Astrocyte of the hippocampus (primary cell): ENCODE results near the gene MAPKBP1.

Experiments used
- DNase-seq: peaks from one replicate; pipeline ENCODE4 v3.0.0; 2011; ENCODE audit warnings: low read depth, low spot score

Gene MAPKBP1

DNA sequence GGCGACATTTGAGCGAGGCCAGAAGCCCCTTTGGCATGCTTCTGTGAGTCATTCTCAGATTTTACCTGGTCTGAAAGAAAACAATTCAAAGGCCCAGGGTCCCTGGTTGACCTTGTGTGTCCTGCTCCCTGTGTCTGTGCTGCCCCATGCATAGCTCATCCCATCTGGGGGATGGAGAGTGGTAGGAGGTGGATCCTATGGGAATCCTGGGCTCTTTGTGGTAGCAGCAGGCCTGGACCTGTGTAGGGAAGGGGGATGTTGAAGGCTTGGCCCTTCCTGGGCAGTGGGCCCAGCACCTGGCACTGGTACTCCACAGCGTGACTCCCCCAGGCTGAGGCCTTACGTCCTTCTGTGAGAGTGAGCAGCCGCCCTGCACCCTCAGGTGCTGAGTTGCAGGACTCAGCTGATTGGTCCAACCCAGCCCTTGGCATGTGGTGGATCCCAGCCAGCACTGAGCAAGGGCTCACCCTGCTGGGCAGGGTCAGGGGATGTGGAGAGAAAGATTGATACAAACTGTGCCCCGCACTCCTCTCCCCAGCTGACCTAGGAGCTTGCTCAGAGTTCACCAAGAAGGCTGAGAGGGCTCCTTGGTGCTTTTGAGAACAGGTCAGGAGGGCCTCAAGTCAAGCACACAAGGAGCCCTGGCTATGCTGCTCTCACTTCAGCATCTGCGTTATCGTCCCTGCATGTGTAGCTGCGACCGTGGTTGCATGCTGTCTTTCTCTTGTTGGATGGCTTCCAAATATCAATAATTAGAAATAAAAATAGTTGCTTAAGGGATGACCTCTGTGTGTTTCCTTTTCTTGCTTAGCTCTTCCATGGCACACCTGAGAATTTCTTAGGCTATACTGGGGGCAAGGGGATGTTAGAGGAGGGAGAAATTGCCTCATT, 32.3 kb downstream of the MAPKBP1 start:
- DNase-seq, result peak; percentile 42

DNA sequence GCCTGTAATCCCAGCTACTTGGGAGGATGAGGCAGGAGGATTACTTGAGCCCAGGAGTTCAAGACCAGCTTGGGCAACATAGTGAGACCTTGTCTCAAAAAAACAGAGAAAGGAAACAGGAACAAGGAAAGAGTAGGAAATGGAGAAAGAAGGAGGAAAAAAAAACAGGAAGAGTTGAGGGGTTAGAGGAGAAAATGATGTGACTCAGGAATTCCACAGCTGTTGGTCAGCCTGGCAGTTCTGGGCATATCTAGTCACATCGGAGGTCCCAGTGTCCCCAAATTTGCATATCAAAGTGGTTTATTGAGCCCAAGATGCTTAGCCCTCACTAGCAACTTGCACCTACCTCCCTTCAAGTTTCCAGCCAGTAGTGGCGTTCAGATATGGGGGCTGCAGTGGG, 34.8 kb downstream of the MAPKBP1 start:
- no peak for DNase-seq

DNA sequence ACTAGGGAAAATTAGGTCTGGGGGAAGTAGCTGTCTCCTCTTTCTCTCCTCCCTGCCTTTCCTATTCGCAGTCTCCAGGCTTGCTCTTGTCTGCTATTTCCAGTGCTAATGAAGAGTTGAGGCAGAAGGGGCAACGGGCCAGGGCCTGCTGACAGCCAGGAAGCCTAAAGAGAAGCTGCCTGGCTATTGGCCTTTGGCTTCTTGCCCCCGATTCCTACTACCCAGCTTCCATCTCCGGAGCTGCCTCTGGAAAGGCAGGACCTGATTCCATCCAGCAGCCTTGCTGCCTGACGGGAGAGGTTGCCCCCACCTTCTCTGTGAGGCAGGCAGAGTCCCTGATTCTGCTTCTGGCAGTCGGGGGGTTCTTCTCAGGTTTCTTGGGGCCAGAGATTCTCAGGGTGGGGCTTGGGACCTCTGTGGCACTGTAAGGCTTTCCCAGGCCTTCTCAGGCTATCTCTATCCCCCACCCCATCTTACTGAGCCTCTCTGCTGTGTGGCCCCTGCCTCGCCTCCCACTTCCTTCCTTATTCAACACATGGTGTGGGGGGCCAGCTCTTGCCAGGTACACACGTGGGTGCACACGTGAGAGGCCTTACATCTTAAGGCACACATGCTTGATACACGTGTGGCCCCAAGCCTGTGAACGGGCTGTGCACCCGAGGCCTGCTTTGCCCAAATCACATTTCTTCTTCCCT, 35.4 kb downstream of the MAPKBP1 start:
- no peak for DNase-seq

DNA sequence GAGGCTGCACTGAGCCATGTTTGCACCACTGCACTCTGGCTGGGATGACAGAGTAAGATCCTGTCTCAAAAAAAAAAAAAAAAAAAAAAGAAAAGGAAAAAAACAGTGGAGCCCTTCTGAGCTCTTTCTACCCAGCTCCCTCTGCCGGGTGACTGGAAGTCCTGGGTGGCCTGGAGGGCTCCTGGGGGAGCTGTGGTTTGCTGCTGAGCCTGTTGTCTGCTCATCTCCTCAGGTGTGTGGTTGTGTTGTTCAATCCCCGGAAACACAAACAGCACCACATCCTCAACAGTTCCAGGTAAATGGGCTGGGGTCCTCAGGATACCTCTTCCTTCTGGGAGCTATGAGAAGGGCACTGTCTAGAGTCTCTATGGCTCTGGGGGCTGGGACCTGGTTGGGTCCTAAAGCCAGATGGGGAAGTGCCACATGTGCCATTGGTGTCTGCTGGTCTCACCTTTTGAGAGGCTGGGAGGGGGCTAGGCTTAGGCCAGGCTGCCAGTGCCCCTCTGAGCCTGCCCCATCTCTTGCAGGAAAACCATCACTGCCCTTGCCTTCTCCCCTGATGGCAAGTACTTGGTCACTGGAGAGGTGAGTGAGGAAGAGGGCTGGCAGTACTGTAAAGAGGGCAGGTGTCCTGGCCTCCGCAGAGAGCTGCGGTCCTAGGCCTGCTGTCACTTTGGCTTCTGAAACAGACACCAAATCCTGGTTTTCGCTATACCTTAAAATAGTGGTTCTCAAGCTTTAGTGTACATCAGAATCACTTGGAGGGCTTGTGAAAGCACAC, 36.6 kb downstream of the MAPKBP1 start:
- DNase-seq, result no peak

DNA sequence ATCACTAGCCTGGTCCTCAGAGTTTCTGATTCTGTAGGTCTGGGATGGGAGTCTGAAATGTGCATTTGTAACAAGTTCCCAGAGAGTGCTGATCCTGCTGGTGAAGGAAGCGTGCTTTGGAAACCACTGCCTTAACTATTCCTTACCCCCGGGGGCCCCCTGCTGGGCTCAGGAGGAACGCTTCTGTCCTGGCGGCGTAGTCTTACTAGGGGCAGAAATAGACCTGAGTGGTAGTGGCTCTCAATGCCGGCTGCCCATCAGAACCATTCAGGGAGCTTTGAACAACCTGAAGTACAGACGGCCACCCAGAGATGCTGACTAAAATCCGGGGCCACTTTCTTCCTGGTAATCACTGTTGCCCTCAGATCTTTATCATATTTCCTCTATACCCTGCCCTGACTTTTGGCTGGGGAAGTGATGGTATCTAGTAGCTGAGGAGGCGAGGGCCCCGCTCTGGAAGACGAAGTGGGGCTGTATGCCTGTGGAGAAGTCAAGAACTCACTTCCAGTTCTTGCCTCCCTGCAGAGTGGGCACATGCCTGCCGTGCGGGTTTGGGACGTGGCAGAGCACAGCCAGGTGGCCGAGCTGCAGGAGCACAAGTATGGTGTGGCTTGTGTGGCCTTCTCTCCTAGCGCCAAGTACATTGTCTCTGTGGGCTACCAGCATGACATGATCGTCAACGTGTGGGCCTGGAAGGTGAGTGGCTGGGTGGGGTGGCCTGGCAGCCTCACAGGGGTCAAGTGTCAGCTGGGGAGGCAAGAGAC, 37.3 kb downstream of the MAPKBP1 start:
- DNase-seq, result peak; percentile 90

DNA sequence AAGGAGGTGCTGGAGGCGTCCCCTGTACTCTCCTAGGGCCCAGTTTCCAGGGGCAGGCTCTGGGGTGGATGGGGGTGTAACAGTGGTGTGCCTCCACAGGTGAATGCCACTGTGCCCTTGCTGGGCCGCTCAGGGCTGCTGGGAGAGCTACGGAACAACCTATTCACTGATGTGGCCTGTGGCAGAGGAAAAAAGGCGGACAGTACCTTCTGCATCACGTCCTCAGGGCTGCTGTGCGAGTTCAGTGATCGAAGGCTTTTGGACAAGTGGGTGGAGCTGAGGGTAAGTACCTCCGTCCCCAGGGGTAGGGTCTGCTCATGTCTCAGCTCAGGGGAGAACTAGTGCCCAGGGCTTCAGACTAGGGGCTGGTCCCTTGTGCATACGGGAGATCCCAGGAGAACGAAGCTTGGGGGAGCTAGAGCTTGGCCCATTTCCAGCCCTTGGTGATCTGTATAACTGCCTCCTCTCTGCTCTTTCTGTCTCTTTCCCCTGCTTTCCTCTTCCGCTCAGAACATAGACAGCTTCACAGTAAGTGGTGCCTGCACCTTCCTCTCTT, 38.6 kb downstream of the MAPKBP1 start:
- no peak for DNase-seq

DNA sequence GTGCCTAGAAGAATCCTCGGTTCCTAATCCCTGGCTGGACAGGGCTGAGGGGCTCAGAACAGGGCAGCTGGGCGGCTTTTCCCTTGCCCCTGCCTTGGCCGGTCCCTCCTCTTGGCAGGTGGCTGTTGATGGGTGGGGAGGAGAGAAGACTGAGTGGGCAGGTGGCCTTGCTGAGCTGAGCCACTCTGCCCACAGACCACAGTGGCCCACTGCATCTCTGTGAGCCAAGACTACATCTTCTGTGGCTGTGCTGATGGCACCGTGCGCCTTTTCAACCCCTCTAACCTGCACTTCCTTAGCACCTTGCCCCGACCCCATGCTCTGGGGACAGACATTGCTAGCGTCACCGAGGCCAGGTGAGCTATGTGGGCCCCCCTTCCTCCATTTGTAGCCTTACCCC, 39.1 kb downstream of the MAPKBP1 start:
- DNase-seq, result no peak

DNA sequence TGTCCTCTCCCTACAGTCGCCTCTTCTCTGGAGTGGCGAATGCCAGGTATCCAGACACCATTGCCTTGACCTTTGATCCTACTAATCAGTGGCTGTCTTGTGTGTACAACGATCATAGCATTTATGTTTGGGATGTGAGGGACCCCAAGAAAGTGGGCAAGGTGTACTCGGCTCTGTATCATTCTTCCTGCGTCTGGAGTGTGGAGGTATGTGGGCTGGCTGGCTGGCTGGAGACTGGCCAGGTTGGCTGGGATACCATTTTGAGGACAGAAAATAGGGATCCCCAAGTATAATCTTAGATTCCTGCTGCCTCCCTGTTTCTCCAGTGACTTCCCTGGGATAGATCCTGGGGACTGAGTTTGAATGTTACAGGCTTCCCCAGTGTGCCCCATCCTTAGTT, 40.2 kb downstream of the MAPKBP1 start:
- no peak for DNase-seq

DNA sequence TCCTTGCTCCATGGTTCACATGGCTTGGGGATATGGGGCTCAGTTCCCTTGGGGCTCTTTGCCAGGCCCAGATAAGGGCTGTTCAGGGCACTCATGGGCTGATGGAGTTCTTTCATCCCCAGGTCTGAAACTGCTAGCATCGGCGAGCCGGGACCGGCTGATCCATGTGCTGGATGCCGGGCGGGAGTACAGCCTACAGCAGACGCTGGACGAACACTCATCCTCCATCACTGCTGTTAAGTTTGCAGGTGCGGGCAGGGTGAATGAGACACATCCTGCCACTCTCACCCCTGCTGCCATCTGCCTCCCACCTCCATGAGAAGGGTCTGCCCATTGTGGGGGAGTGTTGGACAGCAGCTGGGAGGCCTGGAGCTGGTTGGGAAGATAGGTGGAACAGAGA, 42.5 kb downstream of the MAPKBP1 start:
- DNase-seq, result no peak

DNA sequence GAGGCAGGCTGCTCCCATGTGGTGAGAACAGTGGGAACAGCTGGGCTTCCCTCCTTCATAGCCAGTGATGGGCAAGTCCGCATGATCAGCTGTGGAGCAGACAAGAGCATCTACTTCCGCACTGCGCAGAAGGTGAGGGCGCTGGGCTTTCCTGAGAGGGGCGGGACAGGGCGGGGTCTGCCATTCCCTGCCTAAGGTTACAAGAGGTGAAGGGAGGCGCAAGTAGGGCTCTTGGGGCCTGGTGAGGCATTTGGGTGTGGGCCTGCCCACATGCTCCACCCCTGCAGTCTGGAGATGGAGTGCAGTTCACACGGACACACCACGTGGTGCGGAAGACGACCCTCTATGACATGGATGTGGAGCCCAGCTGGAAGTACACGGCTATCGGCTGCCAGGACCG, 43.0 kb downstream of the MAPKBP1 start:
- DNase-seq, result no peak

DNA sequence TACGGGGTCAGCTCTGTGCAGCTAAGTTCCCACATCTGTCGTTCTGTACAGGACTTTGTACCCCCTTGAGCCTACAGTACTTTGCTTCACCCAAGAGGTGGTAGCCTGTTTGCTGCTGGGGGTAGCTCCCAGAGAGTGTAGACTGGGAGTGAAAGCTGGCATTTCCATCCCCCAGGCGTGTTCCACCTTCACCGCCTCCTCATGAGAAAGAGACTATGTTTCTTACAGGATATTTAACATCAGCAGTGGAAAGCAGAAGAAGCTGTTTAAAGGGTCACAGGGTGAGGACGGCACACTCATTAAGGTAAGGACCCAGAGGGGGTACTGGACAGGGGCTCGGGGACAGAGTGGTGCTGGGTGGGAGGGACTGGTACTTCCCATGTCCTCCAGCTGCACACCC, 43.5 kb downstream of the MAPKBP1 start:
- DNase-seq, result no peak

DNA sequence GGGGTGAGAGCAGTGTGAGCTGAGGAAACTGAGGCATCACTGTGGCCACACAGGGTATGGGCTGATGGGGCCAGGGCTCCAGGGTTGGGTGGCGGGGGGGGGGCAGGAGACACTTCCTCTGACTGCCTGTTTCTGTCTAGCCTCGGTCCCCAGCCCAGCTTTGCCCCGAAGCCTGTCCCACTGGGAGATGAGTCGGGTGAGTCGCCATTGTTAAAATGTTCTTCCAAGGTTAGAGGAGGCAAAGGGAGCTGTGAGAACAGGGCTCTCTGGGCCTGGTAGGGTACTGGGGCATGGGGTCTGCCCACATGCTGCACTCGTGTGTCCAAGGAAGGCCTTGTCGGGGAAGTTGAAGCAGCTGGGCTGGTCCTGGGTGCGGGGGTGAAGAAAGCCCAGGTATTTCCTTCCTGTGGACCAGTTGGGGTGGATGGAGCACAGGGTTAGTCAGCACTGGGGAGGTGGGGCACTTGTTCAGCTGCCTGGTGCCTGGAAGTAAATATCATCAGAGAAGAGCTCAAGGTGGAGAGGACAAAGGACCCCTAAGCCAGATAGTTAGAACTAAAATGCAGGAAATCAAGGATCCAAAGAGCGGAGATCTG, 45.3 kb downstream of the MAPKBP1 start:
- DNase-seq, result no peak

DNA sequence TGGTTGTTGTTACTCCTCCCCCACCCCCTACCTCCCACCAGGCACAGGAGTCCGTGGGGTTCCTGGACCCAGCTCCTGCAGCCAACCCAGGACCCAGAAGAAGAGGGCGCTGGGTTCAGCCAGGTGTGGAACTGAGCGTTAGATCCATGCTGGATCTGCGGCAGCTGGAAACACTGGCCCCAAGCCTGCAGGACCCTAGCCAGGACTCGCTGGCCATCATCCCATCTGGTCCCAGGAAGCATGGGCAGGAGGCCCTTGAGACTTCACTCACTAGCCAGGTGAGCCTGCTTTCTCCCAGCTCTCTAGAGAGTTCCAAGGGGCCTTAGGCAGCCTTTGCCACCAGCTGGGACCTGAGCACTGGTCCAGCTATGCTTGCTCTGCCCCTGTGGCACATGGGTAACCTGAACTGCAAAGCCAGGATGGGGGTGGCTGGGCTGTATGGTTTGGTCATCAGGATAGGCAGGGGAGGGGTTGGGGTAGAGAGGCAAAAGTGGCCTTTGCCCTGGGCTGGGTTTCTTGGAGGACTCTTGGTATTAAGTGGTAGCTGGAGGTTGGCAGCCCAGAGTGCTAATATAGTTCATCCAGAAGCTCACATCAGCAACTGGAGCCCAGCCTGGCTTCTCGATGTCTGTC, 46.6 kb downstream of the MAPKBP1 start:
- no peak for DNase-seq

DNA sequence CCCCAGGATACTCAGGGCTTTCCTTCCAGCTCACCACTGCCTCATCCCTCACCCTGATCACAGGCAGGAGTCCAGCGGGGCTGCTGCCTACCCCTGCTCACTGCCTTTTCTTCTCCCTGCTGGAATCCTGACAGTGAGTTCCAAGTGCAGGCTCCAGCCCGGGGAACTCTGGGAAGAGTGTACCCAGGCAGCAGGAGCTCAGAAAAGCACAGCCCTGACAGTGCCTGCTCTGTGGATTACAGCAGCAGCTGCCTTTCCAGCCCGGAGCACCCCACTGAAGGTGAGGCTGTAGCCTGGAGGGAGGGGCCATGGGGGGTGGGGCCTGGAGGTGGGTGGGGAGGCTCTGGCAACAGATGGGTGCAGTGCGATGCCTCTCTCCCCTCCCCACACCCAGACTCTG, 47.5 kb downstream of the MAPKBP1 start:
- no peak for DNase-seq

DNA sequence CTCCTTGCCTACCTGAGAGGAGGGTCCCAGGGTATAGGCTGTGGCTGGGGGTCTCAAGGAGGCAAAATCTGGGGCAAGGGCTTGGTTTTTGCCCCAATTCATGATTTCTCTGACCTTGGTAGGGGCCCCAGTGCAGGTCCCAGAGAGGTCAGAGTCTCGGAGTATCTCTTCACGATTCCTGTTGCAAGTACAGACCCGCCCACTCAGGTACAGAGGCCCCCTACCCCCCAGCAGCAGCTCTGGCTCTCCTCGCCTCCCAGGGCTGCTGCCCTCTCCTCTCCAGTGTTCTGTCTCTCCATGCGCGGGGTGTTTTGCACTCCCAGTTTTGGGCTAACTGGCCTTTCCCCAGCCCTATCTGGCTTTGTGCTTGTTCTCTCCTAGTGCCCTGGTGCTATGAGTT, 48.2 kb downstream of the MAPKBP1 start:
- no peak for DNase-seq

DNA sequence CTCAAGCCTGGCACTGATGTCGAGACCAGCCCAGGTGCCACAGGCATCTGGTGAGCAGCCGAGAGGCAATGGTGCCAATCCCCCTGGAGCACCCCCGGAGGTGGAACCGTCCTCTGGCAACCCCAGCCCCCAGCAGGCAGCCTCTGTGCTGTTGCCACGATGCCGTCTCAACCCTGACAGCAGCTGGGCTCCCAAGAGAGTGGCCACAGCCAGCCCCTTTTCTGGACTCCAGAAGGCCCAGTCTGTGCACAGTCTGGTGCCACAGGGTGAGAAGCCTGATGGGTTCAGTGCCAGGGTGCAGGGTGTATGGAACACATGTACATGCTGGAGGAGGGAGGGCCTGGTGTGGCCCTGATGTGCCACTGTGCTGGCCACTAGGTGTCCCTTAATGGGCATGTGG, 48.7 kb downstream of the MAPKBP1 start:
- no peak for DNase-seq

DNA sequence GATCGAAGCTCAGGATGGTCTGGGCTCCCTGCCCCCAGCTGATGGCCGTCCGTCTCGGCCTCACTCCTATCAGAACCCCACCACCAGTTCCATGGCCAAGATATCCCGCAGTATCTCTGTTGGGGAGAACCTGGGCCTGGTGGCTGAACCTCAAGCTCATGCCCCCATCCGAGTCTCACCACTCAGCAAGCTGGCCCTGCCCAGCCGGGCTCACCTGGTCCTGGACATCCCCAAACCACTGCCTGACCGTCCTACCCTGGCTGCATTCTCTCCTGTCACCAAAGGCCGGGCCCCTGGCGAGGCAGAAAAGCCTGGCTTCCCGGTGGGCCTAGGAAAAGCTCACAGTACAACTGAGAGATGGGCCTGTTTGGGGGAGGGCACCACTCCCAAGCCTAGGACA, 49.2 kb downstream of the MAPKBP1 start:
- DNase-seq, result no peak

DNA sequence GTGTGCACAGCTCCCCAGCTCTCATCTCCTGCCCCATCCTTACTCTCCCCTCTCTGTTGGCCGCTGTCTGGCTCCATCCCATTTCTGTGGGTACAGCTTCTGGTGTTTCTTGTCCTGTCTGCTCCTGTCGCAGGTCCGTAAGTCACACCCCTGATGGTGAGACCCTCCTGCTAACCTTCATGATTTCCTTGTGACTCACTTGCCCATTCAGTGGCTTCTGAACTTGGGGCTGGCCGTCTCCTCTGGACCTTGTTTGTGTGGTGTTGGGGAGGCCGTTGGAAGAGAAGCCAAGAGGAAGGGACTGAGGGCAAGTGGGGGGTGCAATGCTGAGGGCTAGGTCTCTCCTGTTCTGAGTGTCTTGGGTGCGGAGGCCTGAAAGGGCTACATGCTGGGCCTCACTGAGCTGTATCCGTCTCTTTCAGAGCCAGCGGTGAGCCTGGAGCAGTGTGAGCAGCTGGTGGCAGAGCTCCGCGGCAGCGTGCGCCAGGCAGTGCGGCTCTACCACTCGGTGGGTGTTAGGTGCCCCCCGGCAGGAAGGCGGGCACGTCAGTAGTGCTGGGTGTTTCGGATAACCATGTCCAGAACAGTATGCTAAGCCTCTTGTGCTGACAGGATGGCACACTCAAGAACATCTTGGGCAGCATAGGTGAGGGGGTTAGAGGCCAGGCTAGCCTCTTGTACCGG, 49.9 kb downstream of the MAPKBP1 start:
- no peak for DNase-seq

DNA sequence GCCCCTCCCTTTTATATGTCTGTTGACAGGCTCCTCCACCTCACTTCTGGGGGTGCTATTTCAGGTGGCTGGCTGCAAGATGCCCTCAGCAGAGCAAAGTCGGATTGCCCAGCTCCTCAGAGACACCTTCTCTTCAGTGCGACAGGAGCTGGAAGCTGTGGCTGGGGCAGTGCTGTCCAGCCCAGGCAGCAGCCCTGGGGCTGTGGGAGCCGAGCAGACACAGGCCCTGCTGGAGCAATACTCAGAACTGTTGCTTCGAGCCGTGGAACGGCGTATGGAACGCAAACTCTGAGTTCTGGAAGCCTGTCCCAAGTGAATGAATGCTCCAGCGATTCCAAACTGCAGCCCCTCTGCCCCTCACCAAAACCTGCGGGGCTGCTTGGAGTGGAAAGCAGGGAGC, 50.9 kb downstream of the MAPKBP1 start:
- DNase-seq, result no peak
